ENCODE measurements around the gene BSN.
"Not testable (repeated sequence)": the region's sequence is repeated elsewhere in the genome, so short reads cannot be mapped to it uniquely, and the experiment has no call there.

Gene BSN

DNA sequence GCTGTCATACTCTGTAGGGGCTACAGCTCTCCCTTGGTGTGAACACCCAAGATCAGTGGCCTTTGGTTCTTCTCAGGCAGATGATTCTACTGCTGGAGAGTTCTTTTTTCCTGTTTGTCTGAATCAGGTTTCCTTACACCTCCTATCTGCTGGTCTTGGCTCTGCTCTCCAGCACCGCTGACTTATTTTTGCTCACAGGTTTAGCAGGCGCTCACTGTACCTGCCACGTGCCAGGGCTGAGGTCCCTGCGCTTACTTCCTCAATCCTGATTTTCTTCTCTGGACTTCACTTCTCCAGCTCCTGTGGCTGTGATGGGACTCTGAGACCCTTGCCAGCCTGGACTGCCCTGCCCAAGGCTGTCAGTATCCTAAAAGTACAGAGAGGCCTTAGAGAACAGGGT lies 9.5 kb downstream of the BSN start:
- no peak overlapping the region for H3K27ac Mint-ChIP-seq
- no peaks in the 10 kb centered on the region for H3K4me1 Mint-ChIP-seq
- H3K4me3 Mint-ChIP-seq = no peak overlapping the region
- H3K36me3 Mint-ChIP-seq = no peaks in the 10 kb centered on the region
- peaks cover 45% of the 10 kb centered on the region for H3K27me3 Mint-ChIP-seq
- ATAC-seq = no peak
- H3K9me3 Mint-ChIP-seq = no peaks in the 10 kb centered on the region

- Mint-ChIP-seq H3K27me3 (peaks cover 23% of the 10 kb centered on the region), H3K4me1 (no peaks in the 10 kb centered on the region), H3K36me3 (no peaks in the 10 kb centered on the region), H3K27ac (no peak overlapping the region), H3K4me3 (no peak overlapping the region), H3K9me3 (no peaks in the 10 kb centered on the region)
- no peak for ATAC-seq
Observed at GRCh38 chr3:49566312-49566711, 12.0 kb downstream of the BSN start.

DNA sequence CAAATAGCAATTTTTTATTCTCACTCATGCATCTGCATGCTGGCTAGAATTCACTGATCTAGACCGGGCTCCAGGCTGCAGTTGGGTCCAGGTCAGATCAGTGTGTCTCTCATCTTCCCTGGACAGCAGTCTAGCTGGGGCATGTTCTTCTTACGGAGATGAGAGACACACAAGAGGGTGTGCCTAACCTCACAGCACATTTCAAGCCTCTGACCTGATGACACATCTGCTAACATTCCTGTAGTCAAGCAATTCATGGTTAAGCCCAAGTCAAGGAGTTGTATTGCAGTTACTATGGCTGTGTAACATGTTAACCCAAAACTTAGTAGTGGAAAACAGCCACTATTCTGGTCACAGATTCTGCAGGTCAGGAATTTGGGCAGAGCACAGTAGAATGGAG lies 13.1 kb downstream of the BSN start:
- Mint-ChIP-seq H3K27ac (no peak overlapping the region), H3K4me3 (no peak overlapping the region), H3K36me3 (no peaks in the 10 kb centered on the region), H3K4me1 (no peaks in the 10 kb centered on the region), H3K9me3 (no peaks in the 10 kb centered on the region), H3K27me3 (peaks cover 15% of the 10 kb centered on the region)
- no peak for ATAC-seq

- H3K27ac Mint-ChIP-seq = no peak overlapping the region
- no peak for ATAC-seq
- H3K4me1 Mint-ChIP-seq = no peaks in the 10 kb centered on the region
- no peaks in the 10 kb centered on the region for H3K36me3 Mint-ChIP-seq
- H3K9me3 Mint-ChIP-seq = no peaks in the 10 kb centered on the region
- peaks cover 4% of the 10 kb centered on the region for H3K27me3 Mint-ChIP-seq
- no peak overlapping the region for H3K4me3 Mint-ChIP-seq
Observed at GRCh38 chr3:49568965-49569364, 14.7 kb downstream of the BSN start.

DNA sequence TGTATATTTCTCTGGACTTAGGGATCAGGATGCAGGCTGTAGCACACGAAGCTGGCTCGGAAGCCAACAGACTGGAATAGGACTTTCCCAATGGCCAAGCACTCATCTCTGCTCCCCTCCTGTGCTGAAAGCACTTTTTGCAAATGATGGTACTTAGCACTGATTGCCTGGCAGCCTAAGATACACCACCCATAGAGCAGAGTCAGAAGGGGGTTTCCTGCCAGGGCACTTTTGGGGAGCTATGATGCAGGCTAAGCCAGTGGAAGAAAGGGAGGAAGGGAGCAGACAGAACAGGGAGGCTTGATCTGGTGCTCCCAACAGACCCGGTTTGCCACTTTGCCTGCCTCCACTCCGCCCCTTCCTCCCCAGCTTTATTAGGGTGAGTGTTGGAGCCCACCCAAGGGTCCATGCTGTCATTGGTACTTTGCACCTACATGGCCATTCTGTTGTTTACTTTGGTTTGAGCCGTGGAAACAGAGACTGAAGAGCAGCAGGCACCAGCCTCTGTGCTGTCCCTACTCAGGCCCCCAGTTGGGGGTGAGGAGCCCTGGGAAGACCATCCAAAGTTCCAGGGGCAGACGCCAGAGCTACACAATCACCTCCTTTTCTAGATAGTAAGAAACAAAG lies 15.9 kb downstream of the BSN start:
- Mint-ChIP-seq H3K36me3 (no peaks in the 10 kb centered on the region), H3K27me3 (no peaks in the 10 kb centered on the region), H3K27ac (no peak overlapping the region), H3K4me3 (no peak overlapping the region), H3K9me3 (no peaks in the 10 kb centered on the region), H3K4me1 (no peaks in the 10 kb centered on the region)
- ATAC-seq = no peak

GRCh38 chr3:49582177-49582576 lies 27.9 kb downstream of the BSN start:
- Mint-ChIP-seq H3K9me3 (no peaks in the 10 kb centered on the region), H3K4me1 (peaks cover 2% of the 10 kb centered on the region), H3K36me3 (no peaks in the 10 kb centered on the region), H3K27me3 (peaks cover 21% of the 10 kb centered on the region), H3K27ac (no peak overlapping the region), H3K4me3 (no peak overlapping the region)
- no peak for ATAC-seq

DNA sequence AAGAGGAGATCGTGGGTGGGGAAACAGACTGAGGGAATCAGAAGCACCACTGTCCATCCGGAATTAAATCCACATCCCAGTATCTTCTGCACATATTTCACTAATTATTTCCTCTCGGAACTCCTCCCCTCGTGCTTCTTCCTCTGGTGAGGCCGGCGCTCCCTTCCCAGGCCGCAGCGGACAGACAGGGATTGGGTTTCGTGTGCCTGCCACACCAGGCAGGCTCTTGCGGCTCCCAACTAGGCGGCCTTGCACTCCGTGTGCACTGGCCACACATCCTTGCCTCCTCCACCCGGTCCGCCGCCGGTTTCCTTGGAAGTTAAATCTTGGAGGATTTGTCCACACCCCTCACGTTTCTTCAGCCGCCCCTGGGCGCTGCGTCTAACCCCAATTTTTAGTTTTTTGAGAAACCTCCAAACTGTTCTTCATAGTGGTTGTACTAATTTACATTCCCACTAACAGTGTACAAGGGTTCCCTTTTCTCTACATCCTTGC lies 31.0 kb downstream of the BSN start:
- H3K4me3 Mint-ChIP-seq, H3K9me3 Mint-ChIP-seq, ATAC-seq, H3K36me3 Mint-ChIP-seq, H3K4me1 Mint-ChIP-seq, H3K27ac Mint-ChIP-seq: not testable (repeated sequence)
- peaks cover 32% of the 10 kb centered on the region for H3K27me3 Mint-ChIP-seq

DNA sequence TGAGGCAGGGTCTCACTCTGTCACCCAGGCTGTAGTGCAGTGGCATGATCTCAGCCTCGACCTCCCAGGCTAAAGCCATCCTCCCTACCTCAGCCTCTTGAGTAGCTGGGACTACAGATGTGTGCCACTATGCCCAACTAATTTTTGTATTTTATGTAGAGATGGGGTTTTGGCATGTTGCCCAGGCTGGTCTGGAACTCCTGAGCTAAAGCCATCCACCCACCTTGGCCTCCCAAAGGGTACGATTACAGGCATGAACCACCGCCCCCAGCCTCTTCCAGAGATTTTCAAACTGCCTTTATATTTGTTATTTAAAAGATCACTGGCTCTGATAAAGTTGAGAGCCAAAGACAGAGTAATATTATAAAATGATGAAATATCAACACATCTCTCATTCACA lies 37.3 kb downstream of the BSN start:
- Mint-ChIP-seq H3K36me3 (no peaks in the 10 kb centered on the region), H3K9me3 (no peaks in the 10 kb centered on the region), H3K4me1 (peaks cover 6% of the 10 kb centered on the region), H3K4me3 (no peak overlapping the region), H3K27me3 (peaks cover 16% of the 10 kb centered on the region), H3K27ac (no peak overlapping the region)
- ATAC-seq = no peak

- Mint-ChIP-seq H3K4me1 (no peaks in the 10 kb centered on the region), H3K9me3 (no peaks in the 10 kb centered on the region), H3K4me3 (no peak overlapping the region), H3K27ac (no peak overlapping the region), H3K36me3 (no peaks in the 10 kb centered on the region), H3K27me3 (peaks cover 14% of the 10 kb centered on the region)
- ATAC-seq = no peak
Observed at GRCh38 chr3:49593041-49593440, 38.8 kb downstream of the BSN start.

GRCh38 chr3:49600781-49601180 lies 46.5 kb downstream of the BSN start:
- Mint-ChIP-seq H3K4me3 (no peak overlapping the region), H3K4me1 (no peaks in the 10 kb centered on the region), H3K9me3 (no peaks in the 10 kb centered on the region), H3K27me3 (peaks cover 20% of the 10 kb centered on the region), H3K27ac (no peak overlapping the region), H3K36me3 (no peaks in the 10 kb centered on the region)
- ATAC-seq = no peak

DNA sequence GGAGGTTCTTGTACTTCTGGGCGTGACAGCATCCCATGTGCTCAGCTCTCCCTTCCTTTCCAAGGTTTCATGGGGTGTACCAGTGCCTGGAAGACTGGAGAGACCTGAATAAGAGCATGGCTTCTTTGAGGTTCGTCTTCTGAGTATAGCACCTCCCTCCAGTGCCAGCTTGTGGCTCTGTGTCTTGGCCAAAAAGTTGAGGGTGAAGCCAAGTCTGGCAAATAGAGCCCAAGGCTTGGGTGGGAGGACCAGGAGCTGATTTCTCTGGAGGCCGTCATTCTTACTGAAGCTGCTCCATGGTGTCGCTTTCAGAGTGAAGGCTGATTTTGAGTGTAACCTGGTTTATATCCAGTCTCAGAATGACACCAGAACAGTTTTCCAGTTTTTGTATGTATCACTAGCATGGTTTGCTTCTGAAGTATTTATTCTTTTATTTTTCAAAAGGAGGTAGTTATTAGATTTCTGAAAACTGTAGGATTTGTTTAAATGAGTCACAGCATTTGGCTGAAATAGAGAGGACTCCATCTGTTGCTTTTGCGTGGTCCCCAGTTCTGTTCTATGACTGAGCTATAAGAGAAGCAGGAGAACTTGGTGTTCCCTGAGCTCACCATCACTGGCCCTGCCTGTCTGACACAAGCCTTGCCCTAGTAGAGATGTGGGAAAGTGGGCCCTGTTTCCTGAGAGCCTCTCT lies 47.2 kb downstream of the BSN start:
- ATAC-seq = no peak

DNA sequence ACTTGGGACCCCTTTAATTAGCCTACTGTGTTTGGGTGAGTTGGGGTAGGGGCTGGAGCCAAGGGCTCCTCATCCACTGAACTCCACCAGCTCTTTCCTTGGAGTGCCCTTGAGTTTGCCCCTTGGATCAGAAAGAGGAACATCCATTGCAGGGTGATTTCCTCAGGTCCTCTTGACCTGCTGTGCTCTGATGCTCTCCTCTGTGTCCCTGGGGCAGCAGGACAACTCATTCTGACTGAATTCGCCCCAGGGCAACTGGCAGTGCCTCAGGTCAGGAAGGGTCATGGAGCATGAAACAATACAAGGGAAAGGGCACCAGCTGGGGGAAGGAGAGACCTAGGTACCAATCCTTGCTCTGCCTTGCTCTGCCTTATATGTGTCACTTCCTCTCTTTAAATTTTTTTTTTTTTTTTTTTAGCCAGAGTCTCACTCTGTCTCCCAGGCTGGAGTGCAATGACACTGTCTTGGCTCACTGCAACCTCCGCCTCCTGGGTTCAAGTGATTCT lies 47.8 kb downstream of the BSN start:
- Mint-ChIP-seq H3K9me3 (no peaks in the 10 kb centered on the region), H3K27ac (no peak overlapping the region), H3K4me1 (no peaks in the 10 kb centered on the region), H3K27me3 (peaks cover 17% of the 10 kb centered on the region), H3K4me3 (no peak overlapping the region), H3K36me3 (no peaks in the 10 kb centered on the region)
- ATAC-seq = no peak

More for the DNA sequence above, 47.2 kb downstream of the BSN start:
- no peaks in the 10 kb centered on the region for H3K9me3 Mint-ChIP-seq
- no peaks in the 10 kb centered on the region for H3K4me1 Mint-ChIP-seq
- H3K36me3 Mint-ChIP-seq = no peaks in the 10 kb centered on the region
- H3K4me3 Mint-ChIP-seq = no peak overlapping the region
- peaks cover 20% of the 10 kb centered on the region for H3K27me3 Mint-ChIP-seq
- no peak overlapping the region for H3K27ac Mint-ChIP-seq

DNA sequence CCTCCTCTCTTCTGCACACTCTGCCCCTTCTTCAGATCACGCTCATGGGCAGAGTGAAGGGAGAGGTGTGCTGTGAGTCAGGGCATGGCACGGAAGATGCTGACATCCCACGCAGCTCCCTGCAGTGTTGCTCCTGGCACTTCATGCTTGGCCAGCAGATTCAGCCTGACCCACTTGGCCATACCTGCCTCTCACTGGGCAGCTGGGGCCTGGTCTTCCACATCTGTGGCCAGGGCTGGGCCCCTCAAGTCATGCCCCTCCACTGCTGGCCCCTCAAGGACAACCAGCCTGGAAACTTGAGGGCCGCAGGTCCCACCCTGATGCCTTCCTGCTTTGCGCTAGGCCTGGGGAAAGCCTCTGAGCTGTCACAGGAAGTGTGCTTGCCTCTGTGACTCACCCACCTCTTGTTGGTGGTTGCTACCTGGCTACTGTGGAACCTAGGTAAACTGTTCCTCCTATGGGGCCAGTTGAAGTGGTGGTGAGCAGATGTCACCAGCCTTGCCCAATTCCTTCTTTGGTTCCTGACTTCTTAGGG lies 48.7 kb downstream of the BSN start:
- H3K27ac Mint-ChIP-seq = no peak overlapping the region
- H3K27me3 Mint-ChIP-seq = peaks cover 9% of the 10 kb centered on the region
- H3K36me3 Mint-ChIP-seq = no peaks in the 10 kb centered on the region
- no peak overlapping the region for H3K4me3 Mint-ChIP-seq
- no peaks in the 10 kb centered on the region for H3K9me3 Mint-ChIP-seq
- H3K4me1 Mint-ChIP-seq = no peaks in the 10 kb centered on the region
- ATAC-seq = peak; percentile 41

GRCh38 chr3:49606427-49606826 lies 52.1 kb downstream of the BSN start:
- no peak overlapping the region for H3K4me3 Mint-ChIP-seq

GRCh38 chr3:49607105-49607591 lies 52.9 kb downstream of the BSN start:
- Mint-ChIP-seq H3K27me3 (no peaks in the 10 kb centered on the region), H3K9me3 (no peaks in the 10 kb centered on the region), H3K27ac (no peak overlapping the region), H3K36me3 (no peaks in the 10 kb centered on the region), H3K4me3 (no peak overlapping the region), H3K4me1 (no peaks in the 10 kb centered on the region)
- no peak for ATAC-seq

More at GRCh38 chr3:49606427-49606826, 52.1 kb downstream of the BSN start:
- no peaks in the 10 kb centered on the region for H3K9me3 Mint-ChIP-seq
- H3K36me3 Mint-ChIP-seq = no peaks in the 10 kb centered on the region
- no peak for ATAC-seq
- H3K27me3 Mint-ChIP-seq = no peaks in the 10 kb centered on the region
- no peak overlapping the region for H3K27ac Mint-ChIP-seq
- no peaks in the 10 kb centered on the region for H3K4me1 Mint-ChIP-seq

DNA sequence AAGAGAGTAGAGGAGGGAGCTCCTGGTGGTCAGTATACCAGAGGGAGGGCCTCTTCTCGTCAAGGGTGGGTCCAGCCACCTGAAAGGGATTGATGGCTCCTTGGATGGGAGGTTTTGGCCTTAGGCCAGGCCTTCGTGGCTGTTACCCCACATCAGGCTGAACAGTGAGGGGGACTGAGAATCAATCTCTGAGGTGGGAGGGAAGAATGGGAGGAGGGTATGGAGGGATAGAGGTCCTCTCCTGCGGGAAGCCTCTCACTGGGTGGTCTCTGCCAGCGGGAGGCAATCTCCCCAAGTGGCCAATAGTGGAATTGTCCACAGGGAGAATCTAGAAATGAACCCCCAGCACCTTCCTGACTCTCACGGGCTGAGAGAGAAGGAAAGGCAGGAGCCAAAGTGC lies 53.5 kb downstream of the BSN start:
- Mint-ChIP-seq H3K27me3 (no peaks in the 10 kb centered on the region), H3K27ac (no peak overlapping the region), H3K36me3 (peaks cover 6% of the 10 kb centered on the region), H3K9me3 (peaks cover 5% of the 10 kb centered on the region), H3K4me3 (no peak overlapping the region), H3K4me1 (no peaks in the 10 kb centered on the region)
- no peak for ATAC-seq
